HepG2 (cell line): ENCODE results near the gene GAD1. TPM values are rescaled to one million over a fixed set of nuclear protein-coding genes. Genes with fewer than 3 reads are reported as not detected.

Source experiments
- ASH2L ChIP-seq: fragments of 300-600, 200-600 bp; sonication (generic); IDR thresholded peaks from 2 replicates; pipeline ENCODE4 v1.7.0; 2017; ENCODE audit warnings: low read depth, mild to moderate bottlenecking, moderate library complexity, mixed read lengths, low read length; ENCODE audit not compliant: insufficient read length
- JUN ChIP-seq: sonication (generic); formaldehyde crosslinking; IDR thresholded peaks from 2 replicates; pipeline ENCODE4 v1.4.0; 2020; ENCODE audit warnings: mild to moderate bottlenecking, missing genetic modification reagents
- KAT8 ChIP-seq: IDR thresholded peaks from 2 replicates; pipeline ENCODE4 v1.6.1; 2016; ENCODE audit warnings: missing genetic modification reagents, missing compliant biosample characterization
- SYNCRIP ChIP-seq: fragments of 200-400 bp; formaldehyde crosslinking; IDR thresholded peaks from 2 replicates; pipeline ENCODE4 v1.6.1; 2018; ENCODE audit warnings: mild to moderate bottlenecking, low read depth, low read length; ENCODE audit not compliant: insufficient read depth
- XRCC5 ChIP-seq: fragments of 200-400 bp; formaldehyde crosslinking; optimal IDR thresholded peaks from 2 replicates; pipeline ENCODE3; 2017; ENCODE audit warnings: mild to moderate bottlenecking, low read length
- ZFP36L2 ChIP-seq: sonication (generic); formaldehyde crosslinking; IDR thresholded peaks from 2 replicates; pipeline ENCODE4 v1.4.0; 2020; ENCODE audit warnings: missing genetic modification reagents
- ZNF253 ChIP-seq: sonication (generic); formaldehyde crosslinking; IDR thresholded peaks from 2 replicates; pipeline ENCODE4 v1.8.0; 2022; ENCODE audit warnings: mild to moderate bottlenecking, missing genetic modification reagents, borderline replicate concordance
- ZNF335 ChIP-seq: sonication (generic); formaldehyde crosslinking; IDR thresholded peaks from 2 replicates; pipeline ENCODE4 v1.4.0; 2020; ENCODE audit warnings: missing genetic modification reagents
- ZNF337 ChIP-seq: sonication (generic); formaldehyde crosslinking; IDR thresholded peaks from 2 replicates; pipeline ENCODE4 v1.5.1; 2020; ENCODE audit warnings: missing genetic modification reagents, low read depth, mild to moderate bottlenecking, borderline replicate concordance
- ZNF567 ChIP-seq: sonication (generic); formaldehyde crosslinking; IDR thresholded peaks from 2 replicates; pipeline ENCODE4 v1.8.1; 2023; ENCODE audit warnings: mild to moderate bottlenecking, missing genetic modification reagents, borderline replicate concordance
- polyA plus RNA-seq, 8 experiments: library from polyadenylated mRNA; depleted of rRNA in 3 of 8; stranded (reverse) in 7 of 8; unstranded in 1 of 8; fragments of >200 nt; fragmentation: Illumina TruSeq in 4 of 8; extraction: Trizol in 4 of 8; gene quantifications; 2 replicates each; pipeline versions ENCODE4 v1.2.1 to v1.2.3, GENCODE V29; 2011 to 2016; ENCODE audit warnings: low read depth in 4 of 8, missing spikeins in 1 of 8, mixed read lengths in 1 of 8; ENCODE audit not compliant: insufficient read depth in 1 of 8
- total RNA-seq, 5 experiments: library from RNA; depleted of rRNA; stranded (reverse); fragments of >200 nt; fragmentation: Illumina TruSeq; extraction: Trizol; gene quantifications; 2 replicates each; pipeline ENCODE4 v1.2.3, GENCODE V29; 2016; ENCODE audit warnings: low read depth in 1 of 5
- TF ChIP-seq, protein P1 (sequence below): sonication (generic); formaldehyde crosslinking; IDR thresholded peaks from 2 replicates; pipeline ENCODE4 v1.4.0; 2020; ENCODE audit warnings: missing genetic modification reagents, borderline replicate concordance
- TF ChIP-seq, protein P2 (sequence below), 2 experiments: fragments of 450-650 bp in 1 of 2; sonication (generic) in 1 of 2; formaldehyde crosslinking; IDR thresholded peaks; 2 replicates each; pipeline versions ENCODE4 v1.5.0 to v1.8.0; 2020 to 2022; ENCODE audit warnings: mild to moderate bottlenecking in 1 of 2, missing genetic modification reagents in 1 of 2
- TF ChIP-seq, protein P3 (sequence below): sonication (generic); formaldehyde crosslinking; IDR thresholded peaks from 2 replicates; pipeline ENCODE4 v1.5.0; 2020; ENCODE audit warnings: mild to moderate bottlenecking, missing genetic modification reagents, borderline replicate concordance

The GAD1 gene
- total and polyA plus RNA-seq, 2 of the 13 experiments (the other 11 are each of a cell fraction or from before 2014, with no cell fraction given) = 0.09 to 0.13 TPM

DNA sequence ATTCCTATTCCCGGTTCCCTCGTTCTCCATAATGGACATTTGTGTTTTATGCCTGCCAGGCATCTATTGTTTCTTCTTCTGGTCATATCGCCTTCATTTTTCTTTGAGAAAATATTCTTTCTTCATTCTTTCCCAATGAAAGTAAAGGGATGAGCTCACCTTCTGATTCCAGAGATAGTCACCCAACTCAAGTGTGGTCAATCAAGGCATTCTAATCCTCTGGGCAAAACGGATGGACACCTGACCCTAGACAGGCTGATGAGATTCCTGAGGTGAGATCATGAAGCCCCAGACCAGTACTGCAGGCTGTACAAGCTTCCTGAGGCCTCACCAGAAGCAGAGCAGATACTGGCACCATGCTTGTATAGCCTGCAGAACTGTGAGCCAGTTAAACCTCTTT, 52.8 kb downstream of the GAD1 start (continued):
- TF ChIP-seq, protein P1, sequence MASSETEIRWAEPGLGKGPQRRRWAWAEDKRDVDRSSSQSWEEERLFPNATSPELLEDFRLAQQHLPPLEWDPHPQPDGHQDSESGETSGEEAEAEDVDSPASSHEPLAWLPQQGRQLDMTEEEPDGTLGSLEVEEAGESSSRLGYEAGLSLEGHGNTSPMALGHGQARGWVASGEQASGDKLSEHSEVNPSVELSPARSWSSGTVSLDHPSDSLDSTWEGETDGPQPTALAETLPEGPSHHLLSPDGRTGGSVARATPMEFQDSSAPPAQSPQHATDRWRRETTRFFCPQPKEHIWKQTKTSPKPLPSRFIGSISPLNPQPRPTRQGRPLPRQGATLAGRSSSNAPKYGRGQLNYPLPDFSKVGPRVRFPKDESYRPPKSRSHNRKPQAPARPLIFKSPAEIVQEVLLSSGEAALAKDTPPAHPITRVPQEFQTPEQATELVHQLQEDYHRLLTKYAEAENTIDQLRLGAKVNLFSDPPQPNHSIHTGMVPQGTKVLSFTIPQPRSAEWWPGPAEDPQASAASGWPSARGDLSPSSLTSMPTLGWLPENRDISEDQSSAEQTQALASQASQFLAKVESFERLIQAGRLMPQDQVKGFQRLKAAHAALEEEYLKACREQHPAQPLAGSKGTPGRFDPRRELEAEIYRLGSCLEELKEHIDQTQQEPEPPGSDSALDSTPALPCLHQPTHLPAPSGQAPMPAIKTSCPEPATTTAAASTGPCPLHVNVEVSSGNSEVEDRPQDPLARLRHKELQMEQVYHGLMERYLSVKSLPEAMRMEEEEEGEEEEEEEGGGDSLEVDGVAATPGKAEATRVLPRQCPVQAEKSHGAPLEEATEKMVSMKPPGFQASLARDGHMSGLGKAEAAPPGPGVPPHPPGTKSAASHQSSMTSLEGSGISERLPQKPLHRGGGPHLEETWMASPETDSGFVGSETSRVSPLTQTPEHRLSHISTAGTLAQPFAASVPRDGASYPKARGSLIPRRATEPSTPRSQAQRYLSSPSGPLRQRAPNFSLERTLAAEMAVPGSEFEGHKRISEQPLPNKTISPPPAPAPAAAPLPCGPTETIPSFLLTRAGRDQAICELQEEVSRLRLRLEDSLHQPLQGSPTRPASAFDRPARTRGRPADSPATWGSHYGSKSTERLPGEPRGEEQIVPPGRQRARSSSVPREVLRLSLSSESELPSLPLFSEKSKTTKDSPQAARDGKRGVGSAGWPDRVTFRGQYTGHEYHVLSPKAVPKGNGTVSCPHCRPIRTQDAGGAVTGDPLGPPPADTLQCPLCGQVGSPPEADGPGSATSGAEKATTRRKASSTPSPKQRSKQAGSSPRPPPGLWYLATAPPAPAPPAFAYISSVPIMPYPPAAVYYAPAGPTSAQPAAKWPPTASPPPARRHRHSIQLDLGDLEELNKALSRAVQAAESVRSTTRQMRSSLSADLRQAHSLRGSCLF = no peak
- TF ChIP-seq ZNF335 (no peak), ASH2L (no peak), ZFP36L2 (no peak), KAT8 (CRISPR knock-in tag) (no peak), ZNF567 (CRISPR knock-in tag) (no peak), ZNF337 (CRISPR knock-in tag) (no peak), ZNF253 (CRISPR knock-in tag) (no peak), XRCC5 (no peak), JUN (CRISPR knock-in tag) (no peak), SYNCRIP (no peak)
- TF ChIP-seq, protein P2, sequence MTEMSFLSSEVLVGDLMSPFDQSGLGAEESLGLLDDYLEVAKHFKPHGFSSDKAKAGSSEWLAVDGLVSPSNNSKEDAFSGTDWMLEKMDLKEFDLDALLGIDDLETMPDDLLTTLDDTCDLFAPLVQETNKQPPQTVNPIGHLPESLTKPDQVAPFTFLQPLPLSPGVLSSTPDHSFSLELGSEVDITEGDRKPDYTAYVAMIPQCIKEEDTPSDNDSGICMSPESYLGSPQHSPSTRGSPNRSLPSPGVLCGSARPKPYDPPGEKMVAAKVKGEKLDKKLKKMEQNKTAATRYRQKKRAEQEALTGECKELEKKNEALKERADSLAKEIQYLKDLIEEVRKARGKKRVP (CRISPR knock-in tag; IDR thresholded peaks at IDR 0.05) = no peak
- TF ChIP-seq, protein P3, sequence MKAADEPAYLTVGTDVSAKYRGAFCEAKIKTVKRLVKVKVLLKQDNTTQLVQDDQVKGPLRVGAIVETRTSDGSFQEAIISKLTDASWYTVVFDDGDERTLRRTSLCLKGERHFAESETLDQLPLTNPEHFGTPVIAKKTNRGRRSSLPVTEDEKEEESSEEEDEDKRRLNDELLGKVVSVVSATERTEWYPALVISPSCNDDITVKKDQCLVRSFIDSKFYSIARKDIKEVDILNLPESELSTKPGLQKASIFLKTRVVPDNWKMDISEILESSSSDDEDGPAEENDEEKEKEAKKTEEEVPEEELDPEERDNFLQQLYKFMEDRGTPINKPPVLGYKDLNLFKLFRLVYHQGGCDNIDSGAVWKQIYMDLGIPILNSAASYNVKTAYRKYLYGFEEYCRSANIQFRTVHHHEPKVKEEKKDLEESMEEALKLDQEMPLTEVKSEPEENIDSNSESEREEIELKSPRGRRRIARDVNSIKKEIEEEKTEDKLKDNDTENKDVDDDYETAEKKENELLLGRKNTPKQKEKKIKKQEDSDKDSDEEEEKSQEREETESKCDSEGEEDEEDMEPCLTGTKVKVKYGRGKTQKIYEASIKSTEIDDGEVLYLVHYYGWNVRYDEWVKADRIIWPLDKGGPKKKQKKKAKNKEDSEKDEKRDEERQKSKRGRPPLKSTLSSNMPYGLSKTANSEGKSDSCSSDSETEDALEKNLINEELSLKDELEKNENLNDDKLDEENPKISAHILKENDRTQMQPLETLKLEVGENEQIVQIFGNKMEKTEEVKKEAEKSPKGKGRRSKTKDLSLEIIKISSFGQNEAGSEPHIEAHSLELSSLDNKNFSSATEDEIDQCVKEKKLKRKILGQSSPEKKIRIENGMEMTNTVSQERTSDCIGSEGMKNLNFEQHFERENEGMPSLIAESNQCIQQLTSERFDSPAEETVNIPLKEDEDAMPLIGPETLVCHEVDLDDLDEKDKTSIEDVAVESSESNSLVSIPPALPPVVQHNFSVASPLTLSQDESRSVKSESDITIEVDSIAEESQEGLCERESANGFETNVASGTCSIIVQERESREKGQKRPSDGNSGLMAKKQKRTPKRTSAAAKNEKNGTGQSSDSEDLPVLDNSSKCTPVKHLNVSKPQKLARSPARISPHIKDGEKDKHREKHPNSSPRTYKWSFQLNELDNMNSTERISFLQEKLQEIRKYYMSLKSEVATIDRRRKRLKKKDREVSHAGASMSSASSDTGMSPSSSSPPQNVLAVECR (CRISPR knock-in tag) = no peak
- TF ChIP-seq, all 625 proteins: peak for 0
